Adrenal gland (tissue), 12 donors: ENCODE results near the gene MYO1B. TPM values are rescaled to one million over a fixed set of nuclear protein-coding genes. Genes with fewer than 3 reads are reported as not detected.

Experiments
- DNase-seq, 7 donors: peaks; one replicate each; pipeline ENCODE4 v3.0.0-alpha.2; 2019 to 2020
- H3K27ac ChIP-seq, 5 donors: fragments of 200-600 bp; sonication (generic) in 4 of 5; 1 replicate in 3 of 5; 2 replicates in 2 of 5; pipeline versions ENCODE4 v1.5.1 to v1.8.0; 2016 to 2020; ENCODE audit warnings: mild to moderate bottlenecking in 1 of 5
- H3K27me3 ChIP-seq: fragments of 200-600 bp; 2 replicates; pipeline ENCODE4 v1.8.0; 2021
- H3K36me3 ChIP-seq, 2 donors: fragments of 200-600 bp; replicated peaks in 1 of 2; 1 replicate in 1 of 2; 2 replicates in 1 of 2; pipeline versions ENCODE4 v1.5.1 to v1.8.0; 2018 to 2022
- H3K4me1 ChIP-seq, 2 donors: fragments of 200-600 bp; replicated peaks in 1 of 2; 1 replicate in 1 of 2; 2 replicates in 1 of 2; pipeline versions ENCODE4 v1.5.1 to v1.8.0; 2018 to 2021
- H3K4me3 ChIP-seq, 4 donors: fragments of 200-600 bp; sonication (generic) in 3 of 4; one replicate each; pipeline ENCODE4 v1.5.1; 2016 to 2018
- H3K9me3 ChIP-seq, 3 donors: fragments of 200-600 bp; sonication (generic) in 1 of 3; replicated peaks in 1 of 3; 1 replicate in 2 of 3; 2 replicates in 1 of 3; pipeline versions ENCODE4 v1.5.1 to v1.8.0; 2016 to 2021
- POLR2A ChIP-seq, 2 donors: fragments of 450-650 bp; IDR thresholded peaks; one replicate each; pipeline ENCODE4 v1.6.1; 2017; ENCODE audit warnings: antibody characterized with exemption in 2 of 2, mild to moderate bottlenecking in 2 of 2, moderate library complexity in 1 of 2
- WGBS, 4 donors: extraction: QIAGEN DNeasy Blood & Tissue Kit in 2 of 4; methylation state at CpG; one replicate each; pipeline versions ENCODE4 v1.1.5 to v1.1.7; 2013 to 2017; 5-methylcytosine and 5-hydroxymethylcytosine counted together
- intact Hi-C, 2 donors: fragments of 100-400 bp; cut with DNase I; formaldehyde crosslinking; loops; one replicate each; pipeline versions ENCODE4 v1.14.1 to v1.15.0; 2022 to 2023
- polyA plus RNA-seq, 3 donors: library from polyadenylated mRNA; stranded (reverse); fragments of 200-250 nt in 2 of 3; fragments of 350-450 nt in 1 of 3; fragmentation: Illumina TruSeq in 1 of 3; extraction: RNeasy Lipid Tissue Mini Kit (QIAGEN cat#74804) in 1 of 3; gene quantifications; one replicate each; pipeline ENCODE4 v1.2.3, GENCODE V29; 2013 to 2014
- total RNA-seq, 9 donors: library from RNA; depleted of rRNA in 4 of 9; stranded (reverse); fragments of >200 nt in 4 of 9; fragments of 120-200 nt in 1 of 9; fragmentation: NEBNext Ultra II Directional in 1 of 9; extraction: Animal tissue kit (Norgen Biotek cat#: 25700) in 1 of 9; gene quantifications; one replicate each; pipeline versions ENCODE4 v1.1.0 to v1.2.4, GENCODE V29; 2013 to 2023
- TF ChIP-seq, protein P1 (sequence below), 6 experiments: fragments of 450-650 bp in 4 of 6; fragments of 200-600 bp in 2 of 6; sonication (generic) in 1 of 6; IDR thresholded peaks; 1 replicate in 5 of 6; 2 replicates in 1 of 6; pipeline versions ENCODE4 v1.5.1 to v1.8.0; 2016 to 2021; ENCODE audit warnings: antibody characterized with exemption in 6 of 6, mild to moderate bottlenecking in 2 of 6, moderate library complexity in 1 of 6
- donor health status: healthy with polysubstance abuse.
- donor health status: Bipolar disorder and iron deficiency.
- donor health status: DM: yes; HTN: yes; CAD: no.
- donor health status: DM: no; HTN: no; CAD: no.
- donor health status: DM: no; HTN: no; CAD: no.
- donor health status: DM: yes; HTN: yes; CAD: no.

Gene MYO1B
- total and polyA plus RNA-seq, 12 donors = 6.9 to 24.0 (median 14.0) TPM

DNA sequence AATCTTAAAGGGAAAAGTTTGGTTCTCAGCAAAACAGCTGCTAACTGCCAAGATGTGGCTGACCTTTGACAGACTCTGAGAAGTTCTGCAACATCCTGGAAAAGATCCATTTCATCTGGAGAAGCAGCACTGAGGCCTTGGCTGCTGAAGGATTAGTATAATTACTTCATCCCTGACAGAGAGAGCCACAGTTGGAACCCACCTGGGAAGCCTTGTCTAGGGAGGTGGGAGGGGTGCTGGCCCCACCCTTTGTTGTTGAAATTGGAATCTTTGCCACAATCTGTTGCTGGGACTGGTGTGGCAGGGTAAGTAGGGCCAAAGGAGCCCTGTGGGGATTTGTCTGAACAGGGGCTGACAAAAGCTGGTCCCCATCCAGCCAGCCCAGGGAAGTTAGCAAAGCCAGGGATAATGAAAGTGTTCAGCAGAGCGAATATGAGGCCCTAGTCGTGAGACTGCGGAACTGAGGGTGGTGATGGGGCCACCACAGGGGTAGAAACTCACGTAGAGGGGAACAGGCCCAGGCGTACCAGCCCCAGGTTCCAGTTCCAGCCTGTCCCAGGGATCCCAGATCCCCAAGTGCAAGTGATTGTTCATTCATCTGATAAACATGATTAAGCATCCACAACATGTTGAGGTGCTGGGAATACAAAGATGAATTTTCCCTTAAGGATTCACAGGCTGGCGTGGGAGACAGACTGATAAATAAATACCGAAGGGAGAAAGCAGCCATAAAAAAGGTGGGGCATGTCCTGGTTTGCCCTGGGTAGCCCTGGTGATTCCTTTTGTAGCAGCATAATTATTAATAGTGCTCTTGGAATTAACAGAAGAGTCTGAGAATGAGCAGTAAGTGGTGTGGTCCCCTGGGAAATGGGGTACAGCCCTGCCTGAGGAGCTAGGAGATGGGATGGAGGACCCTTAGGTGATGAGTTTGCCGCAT, 60.0 kb downstream of the MYO1B start:
- Histone ChIP-seq H3K36me3 (no peaks in the 10 kb centered on the region), H3K4me1 (peaks cover 0 to 5% of the 10 kb centered on the region in 2 donors), H3K4me3 (no peak overlapping the region), H3K9me3 (no peaks in the 10 kb centered on the region), H3K27ac (peak overlapping the region in 3 of 5 donors; percentile 19 to 72 (median 38)), H3K27me3 (no peaks in the 10 kb centered on the region)
- intact Hi-C loops = no loop called here
- 68 to 78% (median 70%) methylated on average over 8 of the region's 8 CpGs for WGBS, 4 donors
- peak; percentile 16 to 62 (median 35) for DNase-seq
- TF ChIP-seq, protein P1, sequence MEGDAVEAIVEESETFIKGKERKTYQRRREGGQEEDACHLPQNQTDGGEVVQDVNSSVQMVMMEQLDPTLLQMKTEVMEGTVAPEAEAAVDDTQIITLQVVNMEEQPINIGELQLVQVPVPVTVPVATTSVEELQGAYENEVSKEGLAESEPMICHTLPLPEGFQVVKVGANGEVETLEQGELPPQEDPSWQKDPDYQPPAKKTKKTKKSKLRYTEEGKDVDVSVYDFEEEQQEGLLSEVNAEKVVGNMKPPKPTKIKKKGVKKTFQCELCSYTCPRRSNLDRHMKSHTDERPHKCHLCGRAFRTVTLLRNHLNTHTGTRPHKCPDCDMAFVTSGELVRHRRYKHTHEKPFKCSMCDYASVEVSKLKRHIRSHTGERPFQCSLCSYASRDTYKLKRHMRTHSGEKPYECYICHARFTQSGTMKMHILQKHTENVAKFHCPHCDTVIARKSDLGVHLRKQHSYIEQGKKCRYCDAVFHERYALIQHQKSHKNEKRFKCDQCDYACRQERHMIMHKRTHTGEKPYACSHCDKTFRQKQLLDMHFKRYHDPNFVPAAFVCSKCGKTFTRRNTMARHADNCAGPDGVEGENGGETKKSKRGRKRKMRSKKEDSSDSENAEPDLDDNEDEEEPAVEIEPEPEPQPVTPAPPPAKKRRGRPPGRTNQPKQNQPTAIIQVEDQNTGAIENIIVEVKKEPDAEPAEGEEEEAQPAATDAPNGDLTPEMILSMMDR (IDR thresholded peaks at IDR 0.05) = no peak
- no peak for TF ChIP-seq POLR2A (IDR thresholded peaks at IDR 0.05)

DNA sequence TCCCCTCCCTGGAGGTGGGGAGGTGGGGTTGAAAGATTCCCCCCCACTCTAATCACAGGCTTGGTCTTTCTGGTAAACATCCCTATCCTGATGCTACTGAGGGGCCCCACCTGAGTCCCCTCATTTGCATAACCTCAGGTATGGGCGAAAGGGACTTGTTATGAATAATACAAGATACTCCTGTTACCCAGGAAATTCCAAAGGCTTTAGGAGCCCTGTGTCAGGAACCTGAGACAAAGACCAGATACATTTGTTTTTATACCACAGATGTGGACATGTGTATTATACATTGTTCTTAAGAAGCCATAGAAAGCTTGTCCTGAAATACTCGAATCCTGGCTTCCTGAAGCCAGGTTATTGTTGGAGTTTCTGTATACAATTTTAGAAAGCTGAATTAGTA, 62.8 kb downstream of the MYO1B start:
- no peaks in the 10 kb centered on the region for H3K9me3 ChIP-seq
- no peak for TF ChIP-seq POLR2A (IDR thresholded peaks at IDR 0.05)
- TF ChIP-seq, protein P1 (IDR thresholded peaks at IDR 0.05) = no peak
- WGBS, 4 donors = 59 to 78% (median 76%) methylated on average over 2 of the region's 2 CpGs
- no peak for DNase-seq
- H3K36me3 ChIP-seq = no peaks in the 10 kb centered on the region
- no peaks in the 10 kb centered on the region for H3K27me3 ChIP-seq
- intact Hi-C loops = no loop called here
- no peak overlapping the region for H3K27ac ChIP-seq
- H3K4me3 ChIP-seq = no peak overlapping the region
- H3K4me1 ChIP-seq = peaks cover 0 to 5% of the 10 kb centered on the region in 2 donors

DNA sequence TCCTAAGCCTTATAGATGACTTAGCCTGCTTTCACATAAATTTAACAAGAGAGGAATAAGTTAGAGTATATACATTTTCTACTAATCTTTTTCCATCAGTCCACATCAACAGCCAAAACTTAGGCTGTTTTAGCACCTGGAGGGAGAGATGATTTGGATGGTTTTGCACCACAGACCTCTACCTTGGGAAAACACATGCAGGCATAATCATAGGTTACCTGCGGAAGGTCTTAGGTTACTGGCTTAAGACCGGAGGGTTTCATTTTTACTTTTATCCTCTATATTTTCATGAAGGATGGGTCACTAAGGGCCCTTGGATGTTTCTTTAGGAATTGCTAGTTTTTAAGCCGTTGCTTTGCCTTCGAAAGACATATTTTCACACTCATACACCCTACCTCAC, 66.0 kb downstream of the MYO1B start:
- Histone ChIP-seq H3K9me3 (no peaks in the 10 kb centered on the region), H3K27me3 (no peaks in the 10 kb centered on the region), H3K36me3 (no peaks in the 10 kb centered on the region), H3K4me3 (no peak overlapping the region), H3K4me1 (no peaks in the 10 kb centered on the region), H3K27ac (no peak overlapping the region)
- DNase-seq = no peak
- WGBS, 4 donors = 84 to 94% (median 90%) methylated on average over 4 of the region's 4 CpGs
- TF ChIP-seq POLR2A (IDR thresholded peaks at IDR 0.05) = no peak
- TF ChIP-seq, protein P1 (IDR thresholded peaks at IDR 0.05) = no peak
- intact Hi-C loops = no loop called here

DNA sequence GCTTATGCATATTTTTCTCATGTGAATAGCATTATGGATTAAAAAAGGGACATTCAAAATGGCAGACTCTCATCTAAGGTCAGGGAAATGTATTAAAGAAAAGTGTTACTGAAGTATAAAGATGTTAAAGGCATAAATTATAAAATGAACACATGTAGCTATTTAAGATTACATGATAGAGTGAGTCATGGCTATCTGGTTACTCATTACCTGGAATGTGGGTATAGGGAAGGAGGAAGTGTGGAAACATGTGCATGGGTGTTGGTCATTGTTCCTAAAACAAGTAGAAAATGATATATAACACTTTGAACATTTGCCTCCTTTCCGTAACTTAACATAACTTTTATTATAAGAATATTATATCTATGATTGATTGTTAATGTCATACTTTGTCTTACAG, 66.4 kb downstream of the MYO1B start:
- intact Hi-C loops = no loop called here
- no peaks in the 10 kb centered on the region for H3K27me3 ChIP-seq
- no peak overlapping the region for H3K27ac ChIP-seq
- H3K4me3 ChIP-seq = no peak overlapping the region
- no peak for DNase-seq
- H3K36me3 ChIP-seq = no peaks in the 10 kb centered on the region
- no peaks in the 10 kb centered on the region for H3K4me1 ChIP-seq
- H3K9me3 ChIP-seq = no peaks in the 10 kb centered on the region
- no peak for TF ChIP-seq POLR2A (IDR thresholded peaks at IDR 0.05)
- TF ChIP-seq, protein P1 (IDR thresholded peaks at IDR 0.05) = no peak
- 85 to 95% (median 91%) methylated on average over 1 of the region's 1 CpG for WGBS, 4 donors
